Suprapubic skin (tissue), 4 donors: ENCODE measurements around the gene ME2. TPM values are rescaled to one million over a fixed set of nuclear protein-coding genes. Genes with fewer than 3 reads are reported as not detected.

Experiments used
- DNase-seq, 2 donors: peaks; one replicate each; pipeline ENCODE4 v3.0.0-alpha.2; 2019; ENCODE audit warnings: low spot score in 2 of 2
- H3K27ac ChIP-seq: fragments of 200-600 bp; sonication (generic); one replicate; pipeline ENCODE4 v1.5.1; 2019
- H3K27me3 ChIP-seq: fragments of 200-600 bp; sonication (generic); one replicate; pipeline ENCODE4 v1.5.1; 2019
- H3K36me3 ChIP-seq: fragments of 200-600 bp; sonication (generic); one replicate; pipeline ENCODE4 v1.5.1; 2019
- H3K4me1 ChIP-seq: fragments of 200-600 bp; sonication (generic); one replicate; pipeline ENCODE4 v1.5.1; 2019
- H3K4me3 ChIP-seq: fragments of 200-600 bp; sonication (generic); one replicate; pipeline ENCODE4 v1.5.1; 2019; ENCODE audit warnings: mild to moderate bottlenecking
- H3K9me3 ChIP-seq: fragments of 200-600 bp; sonication (generic); one replicate; pipeline ENCODE4 v1.5.1; 2019
- EP300 ChIP-seq: sonication (generic); formaldehyde crosslinking; IDR thresholded peaks from one replicate; pipeline ENCODE4 v1.6.1; 2017; ENCODE audit warnings: antibody characterized with exemption
- POLR2A ChIP-seq, 2 donors: fragments of 450-650 bp; IDR thresholded peaks; one replicate each; pipeline ENCODE4 v1.6.1; 2017; ENCODE audit warnings: antibody characterized with exemption in 2 of 2, mild to moderate bottlenecking in 2 of 2, moderate library complexity in 2 of 2
- POLR2AphosphoS5 ChIP-seq, 3 donors: sonication (generic); formaldehyde crosslinking; IDR thresholded peaks; one replicate each; pipeline ENCODE4 v1.6.1; 2017; ENCODE audit warnings: antibody characterized with exemption in 3 of 3
- WGBS: methylation state at CpG from one replicate; pipeline ENCODE4 v1.1.5; 2018; 5-methylcytosine and 5-hydroxymethylcytosine counted together
- total RNA-seq, 4 donors: library from RNA; depleted of rRNA; stranded (reverse); fragments of >200 nt; gene quantifications; one replicate each; pipeline ENCODE4 v1.1.0, GENCODE V29; 2016
- TF ChIP-seq, protein P1 (sequence below), 2 donors: fragments of 200-600 bp in 1 of 2; fragments of 450-650 bp in 1 of 2; sonication (generic) in 1 of 2; IDR thresholded peaks; one replicate each; pipeline ENCODE4 v1.5.1; 2016 to 2019; ENCODE audit warnings: antibody characterized with exemption in 2 of 2, mild to moderate bottlenecking in 1 of 2, moderate library complexity in 1 of 2

Gene ME2
- total RNA-seq, 4 donors from 2014 or later, result 18.7 to 29.3 (median 25.4) TPM

- Histone ChIP-seq H3K27me3 (no peaks in the 10 kb centered on the region), H3K4me1 (no peaks in the 10 kb centered on the region), H3K36me3 (no peaks in the 10 kb centered on the region), H3K4me3 (no peak overlapping the region), H3K9me3 (no peaks in the 10 kb centered on the region), H3K27ac (no peak overlapping the region)
- 97% methylated on average over 7 of the region's 7 CpGs for WGBS
- no peak for DNase-seq
- TF ChIP-seq POLR2AphosphoS5 (IDR thresholded peaks at IDR 0.05) (no peak), EP300 (no peak), POLR2A (IDR thresholded peaks at IDR 0.05) (no peak)
- TF ChIP-seq, protein P1, sequence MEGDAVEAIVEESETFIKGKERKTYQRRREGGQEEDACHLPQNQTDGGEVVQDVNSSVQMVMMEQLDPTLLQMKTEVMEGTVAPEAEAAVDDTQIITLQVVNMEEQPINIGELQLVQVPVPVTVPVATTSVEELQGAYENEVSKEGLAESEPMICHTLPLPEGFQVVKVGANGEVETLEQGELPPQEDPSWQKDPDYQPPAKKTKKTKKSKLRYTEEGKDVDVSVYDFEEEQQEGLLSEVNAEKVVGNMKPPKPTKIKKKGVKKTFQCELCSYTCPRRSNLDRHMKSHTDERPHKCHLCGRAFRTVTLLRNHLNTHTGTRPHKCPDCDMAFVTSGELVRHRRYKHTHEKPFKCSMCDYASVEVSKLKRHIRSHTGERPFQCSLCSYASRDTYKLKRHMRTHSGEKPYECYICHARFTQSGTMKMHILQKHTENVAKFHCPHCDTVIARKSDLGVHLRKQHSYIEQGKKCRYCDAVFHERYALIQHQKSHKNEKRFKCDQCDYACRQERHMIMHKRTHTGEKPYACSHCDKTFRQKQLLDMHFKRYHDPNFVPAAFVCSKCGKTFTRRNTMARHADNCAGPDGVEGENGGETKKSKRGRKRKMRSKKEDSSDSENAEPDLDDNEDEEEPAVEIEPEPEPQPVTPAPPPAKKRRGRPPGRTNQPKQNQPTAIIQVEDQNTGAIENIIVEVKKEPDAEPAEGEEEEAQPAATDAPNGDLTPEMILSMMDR (IDR thresholded peaks at IDR 0.05), result no peak
These were observed 8.0 kb downstream of the ME2 start for GRCh38 chr18:50886929-50887328.

DNA sequence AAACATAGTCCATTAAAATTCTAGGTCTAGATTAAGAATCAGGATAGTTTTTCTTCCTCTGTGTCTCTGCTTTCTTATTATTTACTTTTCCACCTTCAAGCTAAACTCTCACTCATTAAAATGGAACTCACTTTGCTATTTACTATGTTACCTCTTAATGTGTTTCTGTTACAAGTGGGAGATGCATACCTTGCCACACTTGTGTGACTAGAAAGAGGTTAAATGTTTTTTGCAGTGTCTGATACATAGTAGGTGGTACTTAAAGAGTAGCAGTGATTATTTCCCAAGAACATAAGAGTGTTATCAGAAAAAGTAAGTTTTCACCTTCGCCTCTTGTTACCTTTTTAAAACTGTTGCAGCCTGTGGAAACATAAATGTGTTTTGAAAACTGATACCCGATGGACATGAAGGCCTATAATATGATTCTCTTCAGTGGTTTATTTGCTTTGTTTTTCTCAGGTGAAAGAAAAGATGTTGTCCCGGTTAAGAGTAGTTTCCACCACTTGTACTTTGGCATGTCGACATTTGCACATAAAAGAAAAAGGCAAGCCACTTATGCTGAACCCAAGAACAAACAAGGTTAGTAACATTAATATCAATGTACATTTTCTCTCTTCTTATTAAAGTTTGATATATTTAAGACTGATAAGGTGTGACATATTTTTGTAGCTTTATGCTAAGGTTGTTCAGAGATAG lies 16.6 kb downstream of the ME2 start:
- 94% methylated on average over 4 of the region's 4 CpGs for WGBS
- TF ChIP-seq POLR2AphosphoS5 (IDR thresholded peaks at IDR 0.05) (no peak), EP300 (no peak), POLR2A (IDR thresholded peaks at IDR 0.05) (no peak)
- TF ChIP-seq, protein P1 (IDR thresholded peaks at IDR 0.05), result no peak
- H3K9me3 ChIP-seq, result no peaks in the 10 kb centered on the region
- H3K27me3 ChIP-seq, result no peaks in the 10 kb centered on the region
- no peak overlapping the region for H3K4me3 ChIP-seq
- H3K27ac ChIP-seq, result no peak overlapping the region
- no peak for DNase-seq
- peaks cover 12% of the 10 kb centered on the region for H3K36me3 ChIP-seq
- no peaks in the 10 kb centered on the region for H3K4me1 ChIP-seq

DNA sequence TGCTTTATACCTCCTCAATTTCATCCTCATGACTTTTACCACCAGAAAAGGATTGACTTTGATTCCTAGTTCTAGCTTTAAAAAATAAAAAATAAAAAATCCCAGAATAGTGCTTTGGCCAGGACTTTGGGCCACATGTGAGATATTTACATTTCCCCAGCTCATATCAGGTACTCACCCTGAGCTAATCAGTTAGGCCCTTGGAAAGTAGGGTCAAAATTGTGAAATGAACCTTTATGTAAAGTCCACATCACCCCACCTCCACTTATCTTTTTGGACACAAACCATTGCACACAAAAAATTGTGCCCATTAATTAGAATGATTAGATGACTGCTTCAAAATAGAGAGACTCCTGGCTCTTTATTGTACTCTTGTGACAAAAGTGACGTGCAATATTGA lies 17.2 kb downstream of the ME2 start:
- no peak overlapping the region for H3K27ac ChIP-seq
- DNase-seq, result no peak

GRCh38 chr18:50898919-50899318 lies 20.0 kb downstream of the ME2 start:
- Histone ChIP-seq H3K4me1 (no peaks in the 10 kb centered on the region), H3K9me3 (no peaks in the 10 kb centered on the region), H3K36me3 (peaks cover 12% of the 10 kb centered on the region), H3K27ac (no peak overlapping the region), H3K27me3 (no peaks in the 10 kb centered on the region), H3K4me3 (no peak overlapping the region)
- 98% methylated on average over 2 of the region's 2 CpGs for WGBS
- DNase-seq, result no peak
- TF ChIP-seq POLR2AphosphoS5 (IDR thresholded peaks at IDR 0.05), result no peak
- TF ChIP-seq EP300, result no peak
- TF ChIP-seq, protein P1 (IDR thresholded peaks at IDR 0.05), result no peak
- no peak for TF ChIP-seq POLR2A (IDR thresholded peaks at IDR 0.05)

More for the DNA sequence above, 17.2 kb downstream of the ME2 start:
- H3K36me3 ChIP-seq, result peaks cover 12% of the 10 kb centered on the region
- no peaks in the 10 kb centered on the region for H3K4me1 ChIP-seq
- no peak for TF ChIP-seq POLR2AphosphoS5 (IDR thresholded peaks at IDR 0.05)
- TF ChIP-seq, protein P1 (IDR thresholded peaks at IDR 0.05), result no peak
- no peak for TF ChIP-seq POLR2A (IDR thresholded peaks at IDR 0.05)
- TF ChIP-seq EP300, result no peak
- no peaks in the 10 kb centered on the region for H3K27me3 ChIP-seq
- no peak overlapping the region for H3K4me3 ChIP-seq
- H3K9me3 ChIP-seq, result no peaks in the 10 kb centered on the region
- WGBS, result 85% methylated on average over 1 of the region's 1 CpG

GRCh38 chr18:50902797-50903196 lies 23.9 kb downstream of the ME2 start:
- Histone ChIP-seq H3K4me3 (no peak overlapping the region), H3K36me3 (peaks cover under 1% of the 10 kb centered on the region), H3K27me3 (no peaks in the 10 kb centered on the region), H3K4me1 (no peaks in the 10 kb centered on the region), H3K27ac (no peak overlapping the region), H3K9me3 (no peaks in the 10 kb centered on the region)
- no peak for TF ChIP-seq POLR2AphosphoS5 (IDR thresholded peaks at IDR 0.05)
- TF ChIP-seq, protein P1 (IDR thresholded peaks at IDR 0.05), result no peak
- no peak for TF ChIP-seq POLR2A (IDR thresholded peaks at IDR 0.05)
- TF ChIP-seq EP300, result no peak
- WGBS, result 59% methylated on average over 1 of the region's 1 CpG
- DNase-seq, result no peak
